ENCODE measurements around the gene GOLGA6L9. TPM values are rescaled to one million over a fixed set of nuclear protein-coding genes. Genes with fewer than 3 reads are reported as not detected.
A peak's percentile ranks its signal among the peaks of the same experiment; 100 is the strongest.
"Not testable (repeated sequence)": the region's sequence is repeated elsewhere in the genome, so short reads cannot be mapped to it uniquely, and the experiment has no call there.

GOLGA6L9 gene
- total and polyA plus RNA-seq, 5 donors: 1.1 to 4.7 (median 1.6) TPM

GRCh38 chr15:82469381-82469780 is 39.8 kb downstream of the GOLGA6L9 start:
- WGBS: no CpG with 5 or more reads among the region's 12 CpGs
- H3K27ac ChIP-seq (ENCODE audit: low read length); H3K27me3 ChIP-seq (ENCODE audit: control insufficient read depth, insufficient read depth); DNase-seq; H3K9me3 ChIP-seq (ENCODE audit: control insufficient read depth, low read length); H3K4me1 ChIP-seq (ENCODE audit: control insufficient read depth, insufficient read depth, low read length); intact Hi-C loops (cut with DNase I); H3K4me3 ChIP-seq (ENCODE audit: low read length): not testable (repeated sequence)
- peak in 1 of 2 donors; percentile 36 for ATAC-seq

- peak; percentile 29 to 64 for ATAC-seq
- WGBS: 92% methylated on average over 28 of the region's 32 CpGs
- H3K27ac ChIP-seq (ENCODE audit: low read length); H3K4me3 ChIP-seq (ENCODE audit: low read length); H3K27me3 ChIP-seq (ENCODE audit: control insufficient read depth, insufficient read depth); intact Hi-C loops (cut with DNase I); H3K4me1 ChIP-seq (ENCODE audit: control insufficient read depth, insufficient read depth, low read length); H3K9me3 ChIP-seq (ENCODE audit: control insufficient read depth, low read length): not testable (repeated sequence)
- peak; percentile 11 to 56 (median 49) for DNase-seq
Measured at GRCh38 chr15:82472269-82472982, 42.8 kb downstream of the GOLGA6L9 start.

GRCh38 chr15:82474596-82475325 is 45.1 kb downstream of the GOLGA6L9 start:
- H3K27ac ChIP-seq (ENCODE audit: low read length); H3K4me3 ChIP-seq (ENCODE audit: low read length): not testable (repeated sequence)

GRCh38 chr15:82475345-82475967 is 45.8 kb downstream of the GOLGA6L9 start:
- H3K4me1 ChIP-seq (ENCODE audit: control insufficient read depth, insufficient read depth, low read length); H3K27me3 ChIP-seq (ENCODE audit: control insufficient read depth, insufficient read depth); H3K4me3 ChIP-seq (ENCODE audit: low read length); intact Hi-C loops (cut with DNase I); H3K9me3 ChIP-seq (ENCODE audit: control insufficient read depth, low read length); H3K27ac ChIP-seq (ENCODE audit: low read length); ATAC-seq: not testable (repeated sequence)
- 60% methylated on average over 6 of the region's 11 CpGs for WGBS
- peak; percentile 12 to 39 (median 36) for DNase-seq

More at GRCh38 chr15:82474596-82475325, 45.1 kb downstream of the GOLGA6L9 start:
- H3K27me3 ChIP-seq (ENCODE audit: control insufficient read depth, insufficient read depth); H3K9me3 ChIP-seq (ENCODE audit: control insufficient read depth, low read length); ATAC-seq; H3K4me1 ChIP-seq (ENCODE audit: control insufficient read depth, insufficient read depth, low read length); intact Hi-C loops (cut with DNase I): not testable (repeated sequence)
- WGBS: 94% methylated on average over 18 of the region's 22 CpGs
- peak in 1 of 3 donors; percentile 7 for DNase-seq

GRCh38 chr15:82476697-82477342 is 47.2 kb downstream of the GOLGA6L9 start:
- H3K4me1 ChIP-seq (ENCODE audit: control insufficient read depth, insufficient read depth, low read length); H3K4me3 ChIP-seq (ENCODE audit: low read length); ATAC-seq; intact Hi-C loops (cut with DNase I); H3K9me3 ChIP-seq (ENCODE audit: control insufficient read depth, low read length); H3K27ac ChIP-seq (ENCODE audit: low read length); H3K27me3 ChIP-seq (ENCODE audit: control insufficient read depth, insufficient read depth): not testable (repeated sequence)
- DNase-seq: peak; percentile 10 to 47 (median 32)
- WGBS: 83% methylated on average over 13 of the region's 14 CpGs

GRCh38 chr15:82477343-82478057 is 47.9 kb downstream of the GOLGA6L9 start:
- H3K27ac ChIP-seq (ENCODE audit: low read length); H3K9me3 ChIP-seq (ENCODE audit: control insufficient read depth, low read length); ATAC-seq; H3K4me3 ChIP-seq (ENCODE audit: low read length); H3K4me1 ChIP-seq (ENCODE audit: control insufficient read depth, insufficient read depth, low read length); intact Hi-C loops (cut with DNase I); H3K27me3 ChIP-seq (ENCODE audit: control insufficient read depth, insufficient read depth): not testable (repeated sequence)
- peak in 1 of 3 donors; percentile 35 for DNase-seq
- WGBS: 91% methylated on average over 11 of the region's 13 CpGs

Other genes with a start within 250 kb of the GOLGA6L9 start
- 10 to 100 TPM; 10.7 to 15.4 (median 11.6) TPM for gene EFL1, start 167.1 kb upstream of the GOLGA6L9 start, total RNA-seq
- gene EFL1, start 167.1 kb upstream of the GOLGA6L9 start, polyA plus RNA-seq: 5.9 TPM
- 1 to 10 TPM; 1.8 to 4.3 (median 2.3) TPM for gene SAXO2, start 167.0 kb upstream of the GOLGA6L9 start, total RNA-seq
- 3.8 TPM for gene SAXO2, start 167.0 kb upstream of the GOLGA6L9 start, polyA plus RNA-seq
- 1 to 10 TPM in 1 of 4 donors, under 1 TPM in 2, not detected in 1; 0.21 to 1.4 (median 0.28) TPM for gene GOLGA6L10, start 80.3 kb upstream of the GOLGA6L9 start, total RNA-seq
- 0.72 TPM for gene GOLGA6L10, start 80.3 kb upstream of the GOLGA6L9 start, polyA plus RNA-seq
- gene RPS17, start 110.6 kb downstream of the GOLGA6L9 start, total RNA-seq: 100 to 1,000 TPM; 749 to 949 (median 824) TPM
- gene RPS17, start 110.6 kb downstream of the GOLGA6L9 start, polyA plus RNA-seq: 1,832 TPM
- 1 to 10 TPM; 1.6 to 7.8 (median 5.5) TPM for gene CPEB1, start 217.5 kb downstream of the GOLGA6L9 start, total RNA-seq
- gene CPEB1, start 217.5 kb downstream of the GOLGA6L9 start, polyA plus RNA-seq: 2.4 TPM

Measured in right cardiac atrium (tissue), 5 donors.